ENCODE data around the gene C2orf42.

- TF ChIP-seq CTCF (IDR thresholded peaks at IDR 0.05; ENCODE audit: poor library complexity) (no peak), EZH2phosphoT487 (IDR thresholded peaks at IDR 0.05; ENCODE audit: low read depth, severe bottlenecking, unreplicated experiment) (no peak), EZH2 (IDR thresholded peaks at IDR 0.05; ENCODE audit: borderline replicate concordance) (no peak)
Measured at GRCh38 chr2:70203086-70203485, 12.3 kb upstream of the C2orf42 start.

All from hepatocyte (in vitro differentiated cells).